ENCODE results near the gene TUBB2A. TPM values are rescaled to one million over a fixed set of nuclear protein-coding genes. Genes with fewer than 3 reads are reported as not detected.

Gene TUBB2A
- total RNA-seq, 2 experiments from 2014 or later = 54.3 to 58.5 TPM

GRCh38 chr6:3204921-3205320 lies 47.6 kb upstream of the TUBB2A start:
- Mint-ChIP-seq H3K4me3 (no peak overlapping the region), H3K4me1 (ENCODE audit: low read depth) (peaks cover 9% of the 10 kb centered on the region), H3K27ac (no peak overlapping the region), H3K27me3 (peaks cover 47% of the 10 kb centered on the region), H3K36me3 (ENCODE audit: low read depth) (no peaks in the 10 kb centered on the region), H3K9me3 (peaks cover 2% of the 10 kb centered on the region)
- intact Hi-C loops (cut with DNase I, micrococcal nuclease) = no loop called here
- no peak overlapping the region for H3K27ac ChIP-seq (ENCODE audit: low read depth in 1 of 2, low read length in 2 of 2)
- H3K4me1 ChIP-seq (ENCODE audit: insufficient read depth, low read length) = peaks cover 12% of the 10 kb centered on the region
- ChIA-PET POLR2A (no interaction called here), CTCF (no interaction called here)
- ATAC-seq (ENCODE audit: poor library complexity) = no peak
- H3K36me3 ChIP-seq (ENCODE audit: insufficient read depth, low read length) = no peaks in the 10 kb centered on the region
- H3K4me3 ChIP-seq (ENCODE audit: low read length) = no peak overlapping the region
- H3K9me3 ChIP-seq (ENCODE audit: control insufficient read depth in 1 of 2, insufficient read depth in 1 of 2, low read length in 2 of 2) = no peaks in the 10 kb centered on the region
- DNase-seq = no peak
- no peak for TF ChIP-seq CTCF (IDR thresholded peaks at IDR 0.05)
- H3K27me3 ChIP-seq (ENCODE audit: control insufficient read depth in 1 of 2, insufficient read depth in 2 of 2, low read length in 2 of 2) = peaks cover 5 to 8% of the 10 kb centered on the region in 2 experiments

- POLR2A ChIA-PET = no interaction called here
- peaks cover 2% of the 10 kb centered on the region for H3K9me3 Mint-ChIP-seq
- no peak overlapping the region for H3K4me3 Mint-ChIP-seq
- Histone ChIP-seq H3K36me3 (ENCODE audit: insufficient read depth, low read length) (no peaks in the 10 kb centered on the region), H3K27me3 (ENCODE audit: control insufficient read depth in 1 of 2, insufficient read depth in 2 of 2, low read length in 2 of 2) (peaks cover 5 to 8% of the 10 kb centered on the region in 2 experiments), H3K9me3 (ENCODE audit: control insufficient read depth in 1 of 2, insufficient read depth in 1 of 2, low read length in 2 of 2) (no peaks in the 10 kb centered on the region), H3K27ac (ENCODE audit: low read depth in 1 of 2, low read length in 2 of 2) (no peak overlapping the region), H3K4me3 (ENCODE audit: low read length) (no peak overlapping the region), H3K4me1 (ENCODE audit: insufficient read depth, low read length) (no peaks in the 10 kb centered on the region)
- no peak overlapping the region for H3K27ac Mint-ChIP-seq
- CTCF ChIA-PET = interaction anchor here (0.7 kb wide), 1 partner anchor 9 kb away, joined by 3 read pairs; no protein-coding TSS in a partner anchor
- ATAC-seq (ENCODE audit: poor library complexity) (no peak), DNase-seq (no peak)
- intact Hi-C loops (cut with DNase I, micrococcal nuclease) = no loop called here
- H3K27me3 Mint-ChIP-seq = peaks cover 40% of the 10 kb centered on the region
- no peak for TF ChIP-seq CTCF (IDR thresholded peaks at IDR 0.05)
- H3K4me1 Mint-ChIP-seq (ENCODE audit: low read depth) = no peaks in the 10 kb centered on the region
- H3K36me3 Mint-ChIP-seq (ENCODE audit: low read depth) = no peaks in the 10 kb centered on the region
These were observed 45.8 kb upstream of the TUBB2A start for GRCh38 chr6:3202999-3203696.

GRCh38 chr6:3201388-3201787 lies 44.0 kb upstream of the TUBB2A start:
- intact Hi-C loops (cut with DNase I, micrococcal nuclease) = no loop called here

More at GRCh38 chr6:3201388-3201787, 44.0 kb upstream of the TUBB2A start:
- no peak overlapping the region for H3K4me3 Mint-ChIP-seq
- peaks cover 31% of the 10 kb centered on the region for H3K27me3 Mint-ChIP-seq
- DNase-seq (no peak), ATAC-seq (ENCODE audit: poor library complexity) (no peak)
- Histone ChIP-seq H3K4me1 (ENCODE audit: insufficient read depth, low read length) (no peaks in the 10 kb centered on the region), H3K4me3 (ENCODE audit: low read length) (no peak overlapping the region), H3K27ac (ENCODE audit: low read depth in 1 of 2, low read length in 2 of 2) (no peak overlapping the region), H3K9me3 (ENCODE audit: control insufficient read depth in 1 of 2, insufficient read depth in 1 of 2, low read length in 2 of 2) (no peaks in the 10 kb centered on the region), H3K27me3 (ENCODE audit: control insufficient read depth in 1 of 2, insufficient read depth in 2 of 2, low read length in 2 of 2) (peaks cover 5 to 8% of the 10 kb centered on the region in 2 experiments), H3K36me3 (ENCODE audit: insufficient read depth, low read length) (no peaks in the 10 kb centered on the region)
- no peaks in the 10 kb centered on the region for H3K36me3 Mint-ChIP-seq (ENCODE audit: low read depth)
- peaks cover 2% of the 10 kb centered on the region for H3K9me3 Mint-ChIP-seq
- no peak for TF ChIP-seq CTCF (IDR thresholded peaks at IDR 0.05)
- ChIA-PET CTCF (no interaction called here), POLR2A (no interaction called here)
- no peaks in the 10 kb centered on the region for H3K4me1 Mint-ChIP-seq (ENCODE audit: low read depth)
- no peak overlapping the region for H3K27ac Mint-ChIP-seq
